Fibroblast of skin of right quadriceps (primary cell): ENCODE data around the gene SIX2.
"Not testable (repeated sequence)": the region's sequence is repeated elsewhere in the genome, so short reads cannot be mapped to it uniquely, and the experiment has no call there.

Source experiments
- DNase-seq: peaks from one replicate; pipeline ENCODE4 v3.0.0-alpha.2; 2013

SIX2 gene

DNA sequence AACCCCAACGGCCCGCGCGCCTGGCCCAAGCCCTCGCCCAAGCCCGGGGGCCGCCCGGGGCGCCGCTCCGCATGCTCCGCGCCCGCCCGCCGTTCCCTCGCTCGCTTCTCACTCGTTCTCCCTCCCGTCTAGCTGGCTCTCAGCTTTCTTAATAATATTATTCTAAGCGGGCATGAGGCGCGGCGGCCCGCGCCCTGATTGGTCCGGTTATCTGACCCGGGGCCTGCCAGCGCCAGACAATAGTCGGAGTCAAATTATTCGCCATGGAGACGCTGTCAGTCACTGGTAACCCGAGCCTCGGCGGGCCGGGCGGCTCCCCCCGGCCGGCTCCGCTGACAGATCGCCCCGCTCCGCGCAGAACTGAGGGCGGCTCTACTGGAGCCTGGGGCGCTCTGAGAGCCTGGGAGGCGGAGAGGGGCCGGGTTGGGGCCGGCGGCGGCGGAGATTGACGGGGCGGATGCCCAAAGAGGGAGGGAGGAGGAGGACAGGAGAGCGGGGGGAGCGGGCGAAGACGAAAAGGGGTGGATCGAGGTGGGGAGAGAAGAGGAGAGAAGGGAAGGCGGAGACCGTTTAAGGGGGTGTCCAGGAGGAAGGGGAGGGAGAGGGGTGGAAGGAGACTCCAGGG, at the start of gene SIX2:
SIX2 (minus strand) TSS at position 150 of the 625 bp plus-strand sequence. CDS start 342 bp downstream, outside the sequence.
- peak; percentile 88 for DNase-seq

DNA sequence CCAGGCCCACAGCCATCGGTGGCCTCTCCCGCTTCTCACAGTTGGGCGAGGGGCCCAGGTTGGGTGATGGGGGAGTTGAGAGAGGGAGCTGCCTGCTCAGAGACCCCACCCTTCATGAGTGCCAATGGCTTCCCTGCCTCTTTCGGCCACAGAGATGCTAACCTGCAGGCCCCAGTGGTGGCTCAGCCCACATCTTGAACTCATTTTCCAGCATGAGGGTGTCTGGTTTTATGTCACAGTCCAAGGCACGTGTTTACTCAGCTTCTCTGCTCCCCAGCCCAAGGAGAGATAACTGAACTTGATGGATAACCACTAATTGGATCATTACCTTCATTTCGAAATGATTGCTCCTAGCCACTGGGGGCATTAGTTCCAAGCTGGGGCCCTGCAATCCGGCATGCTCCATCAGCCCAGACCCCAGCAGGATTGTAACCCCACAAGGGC, 45.9 kb upstream of the SIX2 start:
- DNase-seq = no peak

DNA sequence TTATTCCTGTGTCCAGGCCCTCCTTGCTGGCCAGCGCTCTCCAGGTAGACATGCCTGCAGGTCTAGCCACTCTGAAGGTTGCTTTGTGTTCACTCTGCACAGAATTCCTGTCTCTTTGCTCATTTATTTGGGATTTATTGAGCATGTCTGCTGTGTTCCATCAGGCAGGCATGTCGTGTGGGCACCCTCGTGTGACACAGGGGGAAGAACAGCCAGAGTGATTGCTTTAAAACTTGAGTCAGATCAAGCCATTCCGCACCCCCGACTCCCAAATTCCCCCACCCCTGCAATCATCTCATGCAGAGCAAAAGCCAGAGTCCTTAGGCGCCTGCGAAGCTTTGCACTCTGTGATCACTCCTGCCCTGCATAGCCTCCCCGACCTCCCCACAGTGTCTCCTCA, 44.7 kb upstream of the SIX2 start:
- DNase-seq = no peak

DNA sequence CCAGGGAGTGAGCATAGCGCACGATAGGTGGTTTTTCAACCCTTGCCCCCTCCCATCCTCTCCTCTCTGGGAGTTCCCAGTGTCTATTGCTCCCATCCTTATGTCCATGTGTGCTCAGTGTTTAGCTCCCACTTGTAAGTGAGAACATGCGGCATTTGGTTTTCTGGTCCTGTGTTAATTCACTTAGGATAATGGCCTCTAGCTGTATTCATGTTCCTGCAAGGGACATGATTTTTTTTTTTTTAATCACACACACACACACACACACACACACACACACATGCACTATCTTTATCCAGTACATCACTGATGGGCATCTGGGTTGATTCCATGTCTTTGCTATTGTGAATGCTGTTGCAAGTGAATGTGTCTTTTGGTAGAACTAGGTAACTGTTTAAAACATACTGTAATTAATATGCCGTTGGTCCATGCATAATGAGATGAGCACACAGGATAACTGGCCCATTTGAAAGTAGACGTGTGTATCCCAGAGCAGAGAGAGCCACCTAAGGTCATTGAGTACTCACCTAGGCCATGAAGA, 43.2 kb upstream of the SIX2 start:
- no peak for DNase-seq

DNA sequence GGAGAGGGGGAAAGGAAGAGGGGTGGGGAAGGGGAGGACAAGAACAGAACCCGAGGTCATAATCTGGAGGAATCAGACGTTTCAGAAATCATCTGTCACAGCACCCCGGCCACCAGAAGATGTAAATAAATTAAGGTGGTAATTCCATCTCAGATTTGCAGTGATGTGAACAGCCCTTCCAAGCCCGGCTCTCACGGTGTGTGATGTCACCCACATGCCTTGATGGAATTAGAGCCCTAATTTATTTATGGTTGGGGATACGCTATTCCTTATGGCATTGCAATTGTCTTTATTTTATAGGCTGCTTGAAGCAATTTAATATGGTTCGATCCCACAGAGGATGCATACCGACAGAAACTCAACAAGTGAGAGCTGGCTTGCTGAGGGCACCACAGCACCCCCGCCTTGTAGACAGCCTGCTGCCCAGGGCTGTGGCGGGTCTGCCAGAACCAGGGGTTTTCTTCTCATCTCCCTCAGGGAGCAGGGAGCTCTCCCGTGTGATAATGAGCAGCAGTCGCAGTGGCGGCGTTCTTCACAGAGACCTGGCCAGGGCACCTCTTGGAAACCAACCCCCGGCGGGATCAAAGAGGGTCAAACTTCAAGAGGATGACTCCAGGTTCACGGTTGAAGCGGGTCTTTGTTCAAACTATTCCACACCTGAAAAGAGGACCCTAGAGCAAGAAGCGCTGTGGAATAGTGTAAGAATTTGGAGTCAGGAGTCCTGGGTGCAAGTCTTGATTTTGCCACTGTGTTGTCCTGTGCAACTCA, 40.5 kb upstream of the SIX2 start:
- no peak for DNase-seq

DNA sequence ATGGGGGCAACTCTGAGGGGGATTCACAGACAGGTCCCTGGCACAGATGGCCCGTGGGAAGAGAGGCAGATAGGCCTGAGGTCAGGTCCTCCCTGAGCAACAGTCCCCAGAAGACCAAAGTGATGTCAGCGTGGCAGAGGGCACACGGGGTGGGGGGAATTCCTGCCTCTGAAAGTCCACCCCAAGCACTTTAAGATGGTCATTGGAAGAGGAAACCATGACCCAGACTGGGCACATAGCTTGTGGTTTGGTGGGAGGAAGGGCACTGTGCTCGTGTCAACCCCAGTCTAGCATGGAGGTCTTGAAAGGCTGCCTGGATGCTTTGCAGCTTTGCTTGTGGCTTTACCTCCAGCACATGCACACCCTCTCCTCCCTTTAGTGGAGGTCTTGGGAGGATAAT, 38.0 kb upstream of the SIX2 start:
- DNase-seq = no peak

DNA sequence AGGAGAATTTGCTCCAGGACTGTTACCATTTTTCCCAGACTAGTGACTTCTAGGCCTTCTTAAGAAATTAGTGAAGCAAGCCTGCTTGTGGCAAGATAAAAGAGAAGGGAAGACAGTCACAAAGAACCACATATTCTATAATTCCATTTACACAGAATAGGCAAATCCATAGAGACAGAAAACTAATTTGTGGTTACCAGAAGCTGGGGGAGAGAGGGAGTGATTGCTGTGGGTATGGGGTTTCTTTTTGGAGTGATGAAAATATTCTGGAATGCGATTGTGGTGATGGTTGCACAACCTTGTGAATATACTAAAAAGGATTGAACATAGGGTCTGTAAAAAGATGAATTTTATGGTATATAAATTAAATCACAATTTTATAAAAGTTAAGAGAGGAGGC, 37.5 kb upstream of the SIX2 start:
- peak; percentile 62 for DNase-seq

DNA sequence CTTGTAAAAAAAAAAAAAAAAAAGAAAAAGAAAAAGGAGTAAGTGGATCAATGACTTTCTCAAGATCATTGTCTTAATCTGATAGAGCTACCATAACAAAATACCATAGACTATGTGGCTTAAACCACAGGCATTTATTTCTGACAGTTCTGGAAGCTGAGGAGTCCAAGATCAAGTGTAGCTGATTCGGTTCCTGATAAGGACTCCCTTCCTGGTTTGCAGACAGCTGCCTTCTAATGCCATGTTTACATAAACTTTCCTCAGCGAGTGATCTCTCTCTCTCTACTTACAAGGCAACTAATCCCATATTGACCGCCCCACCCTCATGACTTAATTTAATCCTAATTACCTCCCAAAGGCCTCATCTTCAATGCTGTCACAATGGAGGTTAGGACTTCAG, 36.5 kb upstream of the SIX2 start:
- DNase-seq = no peak

DNA sequence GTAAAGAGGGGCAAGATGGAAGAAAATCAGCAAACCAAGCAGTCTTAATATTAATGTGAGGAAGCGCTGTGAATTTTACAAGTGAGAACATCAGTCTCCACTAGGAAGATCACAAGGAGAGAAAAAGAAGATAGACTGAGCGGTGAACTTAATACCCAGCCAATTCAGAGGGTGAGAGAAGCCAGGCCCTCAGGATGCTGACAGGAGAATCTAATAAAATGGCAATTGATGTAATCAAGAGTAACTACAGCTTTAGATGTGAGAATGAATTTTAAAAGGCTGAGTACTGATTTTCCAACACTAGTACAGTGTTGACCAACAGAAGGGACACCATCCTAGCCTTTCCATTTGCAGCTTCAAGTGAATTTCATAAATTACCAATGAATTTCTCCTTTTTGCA, 35.7 kb upstream of the SIX2 start:
- DNase-seq = no peak

DNA sequence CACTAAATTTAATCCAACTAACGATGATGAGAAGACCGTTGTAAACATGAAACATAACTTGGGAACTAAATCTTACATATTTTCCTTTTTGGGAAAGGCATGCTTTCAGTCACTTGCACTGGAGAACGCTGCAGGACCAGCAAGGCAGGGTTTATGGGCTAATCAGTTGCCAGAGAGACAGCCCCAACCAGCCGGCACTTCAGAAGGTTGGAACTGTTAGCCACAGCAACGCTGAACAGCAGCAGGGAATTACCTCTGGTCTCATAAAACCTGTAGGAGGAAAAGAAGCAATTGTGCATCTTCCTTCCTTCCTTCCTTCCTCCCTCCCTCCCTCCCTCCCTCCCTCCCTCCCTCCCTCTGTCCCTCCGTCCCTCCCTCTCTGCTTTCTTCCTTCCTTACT, 33.9 kb upstream of the SIX2 start:
- no peak for DNase-seq

DNA sequence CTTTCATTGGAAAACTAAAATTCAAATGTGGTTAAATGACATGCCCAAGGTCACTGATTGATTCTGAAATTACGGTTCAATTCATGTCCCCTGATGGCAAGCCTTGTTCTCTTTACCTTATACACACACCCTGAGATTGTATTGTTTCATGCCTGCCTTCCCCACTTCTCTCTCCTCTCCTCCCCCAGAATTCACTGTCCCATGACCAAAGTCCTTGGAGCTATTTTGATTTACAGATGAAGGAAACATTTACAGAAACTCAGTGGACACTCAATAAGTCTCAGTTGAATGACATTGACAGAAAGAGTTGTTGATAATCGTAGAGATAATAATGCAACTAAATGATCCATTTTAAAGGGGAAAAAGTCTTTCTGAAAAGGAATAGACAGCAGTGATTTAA, 33.1 kb upstream of the SIX2 start:
- no peak for DNase-seq

DNA sequence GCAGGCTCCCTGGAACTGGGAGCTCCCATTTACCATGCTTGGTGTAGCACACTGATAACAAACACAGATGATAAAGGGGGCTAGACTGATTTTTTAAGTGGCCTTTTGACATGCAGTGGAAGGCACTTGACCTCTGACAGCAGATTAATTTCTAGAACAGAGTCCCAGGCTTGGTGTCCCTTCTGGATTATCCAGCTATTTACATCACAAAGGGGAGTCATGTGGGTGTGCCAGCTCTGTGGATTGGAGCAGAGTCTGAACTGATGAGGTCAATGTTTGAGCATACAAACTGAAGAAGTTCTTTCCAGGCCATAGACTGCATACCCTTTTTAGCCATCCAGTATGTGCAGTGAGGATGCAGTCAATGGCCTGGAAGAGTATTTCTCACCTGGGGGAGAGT, 31.5 kb upstream of the SIX2 start:
- DNase-seq = no peak

DNA sequence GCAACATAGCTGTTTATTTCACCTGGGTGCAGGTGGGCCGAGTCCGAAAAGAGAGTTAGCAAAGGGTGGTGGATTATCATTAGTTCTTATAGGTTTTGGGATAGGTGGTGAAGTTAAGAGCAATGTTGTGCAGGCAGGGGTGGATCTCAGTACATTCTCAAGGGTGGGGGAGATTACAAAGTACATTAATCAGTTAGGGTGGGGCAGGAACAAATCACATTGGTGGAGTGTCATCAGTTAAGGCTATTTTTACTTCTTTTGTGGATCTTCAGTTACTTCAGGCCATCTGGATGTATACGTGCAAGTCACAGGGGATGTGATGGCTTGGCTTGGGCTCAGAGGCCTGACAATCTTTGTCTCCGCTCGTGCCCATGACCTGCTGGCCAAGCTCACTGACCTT, 30.6 kb upstream of the SIX2 start:
- DNase-seq = not testable (repeated sequence)

DNA sequence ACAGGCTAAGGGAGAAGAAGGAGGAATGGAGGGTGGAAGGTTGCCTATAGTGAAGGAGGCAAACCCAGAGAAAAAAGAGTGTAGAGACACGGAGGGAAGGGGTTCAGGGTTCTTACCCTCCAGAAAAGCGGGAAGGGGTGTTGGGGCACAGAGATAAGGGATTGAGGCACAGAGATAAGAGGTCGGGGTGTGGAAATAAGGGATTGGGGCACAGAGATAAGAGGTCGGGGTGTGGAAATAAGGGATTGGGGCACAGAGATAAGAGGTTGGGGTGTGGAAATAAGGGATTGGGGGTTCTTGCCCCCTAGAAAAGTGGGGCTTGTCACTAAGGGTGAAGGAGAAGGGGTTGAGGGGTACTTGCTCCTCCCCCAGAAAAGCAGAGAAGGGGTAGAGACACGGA, 29.6 kb upstream of the SIX2 start:
- DNase-seq = not testable (repeated sequence)

DNA sequence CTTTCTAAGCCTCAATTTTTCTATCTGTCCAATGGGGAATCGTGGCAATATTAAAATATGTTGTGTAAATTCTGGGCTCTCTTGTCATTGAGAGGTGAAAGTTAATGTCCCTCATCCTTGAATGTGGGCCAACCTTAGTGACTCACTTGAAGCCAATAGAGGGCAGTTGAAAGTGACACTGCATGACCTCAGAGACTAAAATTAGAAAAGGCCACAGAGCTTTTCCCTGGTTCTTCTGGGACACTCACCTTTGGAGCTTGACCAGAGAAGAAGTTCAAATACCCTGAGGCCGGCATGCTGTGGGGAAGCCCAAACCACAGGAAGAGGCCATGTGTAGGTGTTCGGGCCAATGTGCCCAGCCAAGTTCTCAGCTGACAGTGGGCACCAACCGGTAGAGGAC, 24.1 kb upstream of the SIX2 start:
- DNase-seq = no peak

DNA sequence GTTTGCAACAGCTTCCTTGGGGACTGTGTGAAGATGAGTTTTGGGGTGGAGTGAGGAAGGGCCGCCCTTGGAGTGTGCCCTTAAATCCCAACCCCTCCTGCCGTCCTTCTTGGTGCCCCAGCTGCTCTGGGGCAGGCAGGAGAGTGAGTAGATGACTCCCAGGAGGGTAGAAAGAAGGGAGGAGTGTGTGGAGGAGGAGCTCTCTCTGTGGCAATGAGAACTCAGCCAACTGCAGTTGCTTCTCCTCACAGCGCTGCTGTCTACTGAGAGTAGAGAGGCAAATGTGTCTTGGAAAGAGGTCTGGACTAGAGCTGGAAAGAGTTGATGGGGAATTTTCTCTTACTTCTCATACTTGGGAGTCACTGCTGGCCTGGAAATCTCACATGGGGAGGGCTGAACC, 21.8 kb upstream of the SIX2 start:
- DNase-seq = no peak

DNA sequence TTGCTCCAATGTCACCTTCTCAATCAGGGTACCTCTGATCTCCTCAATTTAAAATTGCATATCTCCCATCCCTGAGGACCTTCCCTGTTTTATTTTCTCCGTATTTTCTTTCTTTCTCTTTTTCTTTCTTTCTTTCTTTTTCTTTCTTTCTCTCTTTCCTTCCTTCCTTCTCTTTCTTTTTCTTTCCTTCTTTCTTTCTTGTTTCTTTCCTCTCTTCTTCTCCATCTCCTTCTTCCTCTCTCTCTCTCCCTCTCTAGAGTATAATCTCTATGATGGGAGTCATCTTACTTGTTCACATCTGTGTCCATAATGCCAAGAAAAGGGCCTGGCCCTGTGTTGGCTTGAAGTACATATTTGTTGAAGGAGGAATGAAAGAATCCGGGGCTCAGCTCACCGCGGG, 21.3 kb upstream of the SIX2 start:
- no peak for DNase-seq

DNA sequence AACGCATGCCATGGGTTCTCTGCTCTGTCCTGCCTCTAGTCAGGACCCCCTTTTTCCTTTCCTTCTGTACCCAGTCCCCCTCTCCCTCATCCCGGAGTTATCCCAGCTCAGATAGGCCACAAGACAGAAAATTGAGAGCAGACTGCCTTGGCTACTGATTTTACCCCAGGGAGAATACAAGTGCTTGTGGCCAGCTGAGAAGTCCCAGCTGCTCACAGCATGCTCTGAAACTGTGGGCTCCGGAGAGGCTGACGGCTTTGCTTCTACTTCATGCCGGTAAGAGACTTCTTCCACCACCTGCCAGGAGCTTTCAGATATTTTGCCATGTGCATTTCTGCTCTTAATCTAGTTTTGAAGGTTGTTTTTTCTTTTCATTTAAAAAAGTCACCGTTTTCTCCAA, 20.0 kb upstream of the SIX2 start:
- DNase-seq = no peak

DNA sequence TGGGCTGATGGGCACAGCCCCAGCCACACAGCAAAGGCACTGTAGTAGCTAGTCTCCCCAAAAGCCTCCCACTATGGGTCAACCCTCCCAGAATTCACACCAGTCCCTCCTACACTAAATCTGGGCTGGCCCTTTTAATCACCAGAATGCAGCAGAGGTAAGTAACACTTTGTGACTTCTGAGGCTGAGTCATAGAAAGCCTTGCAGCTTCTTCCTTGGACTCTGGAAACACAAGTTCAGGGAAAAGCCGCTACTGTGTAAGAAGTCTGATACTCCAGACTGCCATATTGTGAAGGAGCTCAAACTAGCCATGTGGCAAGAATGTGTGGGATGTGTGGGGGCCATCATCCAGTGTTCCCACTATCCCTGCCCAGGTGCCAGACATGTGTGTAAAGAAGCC, 19.0 kb upstream of the SIX2 start:
- DNase-seq = no peak

DNA sequence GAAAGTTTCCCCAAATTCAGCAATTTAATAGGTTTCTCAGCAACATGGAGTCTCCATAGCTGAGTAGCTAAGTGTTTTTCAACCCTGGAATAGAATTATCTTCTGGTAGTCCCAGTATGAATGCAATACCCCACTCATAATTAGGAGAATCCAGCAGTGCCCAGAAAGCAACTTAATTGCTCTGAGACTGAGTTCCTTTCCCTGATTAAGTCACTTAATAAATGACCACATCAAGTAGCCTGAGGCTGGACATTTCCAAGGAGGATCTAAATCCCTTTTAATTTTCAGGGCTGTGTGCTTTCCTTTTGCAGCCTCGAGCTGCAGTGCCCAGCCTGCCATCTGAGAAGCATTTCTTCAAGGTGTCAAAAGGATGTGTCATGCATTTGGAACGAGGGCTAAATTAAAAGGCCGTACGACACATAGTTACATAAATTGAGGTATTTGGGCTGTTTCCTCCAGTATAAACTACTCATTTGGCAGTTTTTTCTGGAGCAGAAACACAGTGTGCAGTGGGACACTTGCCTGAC, 17.7 kb upstream of the SIX2 start:
- DNase-seq = no peak

DNA sequence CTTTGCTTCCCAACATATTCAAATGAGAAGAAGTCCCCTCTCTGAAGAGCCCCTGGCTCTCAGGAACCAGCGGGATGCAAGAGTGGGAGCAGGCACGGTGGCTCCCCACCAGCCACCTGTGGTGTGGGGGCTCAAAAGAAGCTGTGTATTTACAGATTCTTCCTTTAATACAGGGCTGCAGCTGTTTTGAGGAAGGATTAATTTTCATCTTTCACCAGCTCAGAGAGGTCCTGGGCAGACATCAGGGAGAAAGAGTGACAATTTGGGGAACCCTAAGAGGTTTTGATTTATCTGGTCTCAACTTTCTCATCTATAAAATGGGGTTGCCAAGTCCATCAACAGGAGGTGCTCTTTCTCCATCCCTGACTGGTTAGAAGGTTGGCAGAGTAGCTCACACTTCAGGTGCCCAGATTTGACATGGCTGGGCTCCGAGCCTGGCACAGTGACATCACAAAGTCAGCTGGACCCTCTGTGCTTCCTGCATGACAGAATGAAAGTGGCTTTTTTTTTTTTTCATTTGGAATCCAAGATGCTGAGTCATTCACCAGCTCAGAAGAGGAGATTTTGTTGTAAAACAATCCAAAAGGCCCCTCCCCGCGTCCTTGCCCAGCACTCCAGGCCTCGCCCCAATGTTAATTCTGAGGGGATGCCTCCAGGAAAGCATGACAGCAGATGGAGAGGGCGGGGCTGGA, 15.5 kb upstream of the SIX2 start:
- peak; percentile 69 for DNase-seq

DNA sequence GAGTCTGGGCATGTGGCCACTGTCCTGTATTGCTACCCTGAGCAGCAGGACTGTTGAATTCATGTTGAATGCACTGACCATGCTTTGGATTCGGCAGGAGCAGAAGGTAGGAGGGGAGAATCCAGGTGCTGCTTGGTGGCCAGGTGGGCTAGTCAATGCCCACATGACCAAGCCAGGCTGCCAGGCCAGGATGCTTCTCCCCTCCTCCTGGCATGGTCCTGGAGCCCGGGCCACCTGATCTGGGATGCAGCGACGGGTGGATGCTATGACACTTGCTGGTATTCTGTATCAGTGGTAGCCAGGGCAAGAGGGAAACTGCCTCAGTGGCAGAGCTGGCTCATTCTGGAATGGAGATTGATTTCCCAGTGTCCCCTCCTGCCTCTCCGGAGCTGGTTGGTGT, 14.8 kb upstream of the SIX2 start:
- no peak for DNase-seq

DNA sequence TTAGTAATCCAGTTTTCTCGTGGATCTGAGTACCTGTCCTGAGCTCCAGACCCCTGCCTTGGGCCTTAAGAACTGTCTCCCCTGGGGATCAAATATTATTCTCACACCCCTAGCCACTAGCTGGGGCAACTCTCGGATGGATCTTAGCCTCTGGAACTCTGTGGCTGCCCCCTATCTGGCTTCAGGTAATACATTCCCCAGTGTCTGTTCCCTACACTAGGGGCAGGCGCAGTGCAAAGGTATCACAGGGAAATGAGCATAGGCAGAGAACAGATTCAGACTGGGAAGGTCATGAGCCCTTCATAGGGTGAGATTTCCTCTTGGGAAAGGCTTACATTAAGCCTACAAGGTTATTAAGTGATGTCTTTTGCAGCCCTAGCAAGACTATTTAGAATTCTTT, 11.2 kb upstream of the SIX2 start:
- DNase-seq = no peak

DNA sequence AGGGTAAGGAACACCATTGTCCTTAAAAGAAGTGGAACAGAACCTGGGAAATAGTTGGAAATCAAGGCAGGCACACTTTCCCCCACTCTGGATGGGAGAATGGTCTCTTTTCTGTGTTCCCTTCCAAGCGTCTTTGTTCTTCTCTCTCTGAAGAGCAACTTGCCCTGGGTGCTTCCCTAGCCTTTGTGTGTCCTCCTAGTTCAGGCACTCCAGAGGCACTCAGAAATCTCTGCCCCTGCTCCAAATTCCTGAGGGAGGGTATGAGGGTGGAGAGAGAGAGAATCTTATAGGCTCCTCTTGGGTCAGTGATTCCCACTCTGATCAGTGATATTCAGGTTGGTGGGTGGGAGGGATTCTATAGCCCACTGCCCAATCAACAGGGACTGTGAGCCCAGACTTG, 8.8 kb upstream of the SIX2 start:
- no peak for DNase-seq
